ENCODE results near the gene PTPRC.

The PTPRC gene

GRCh38 chr1:198708761-198709525 is 70.1 kb downstream of the PTPRC start:
- no peak for DNase-seq

- DNase-seq, result no peak
Observed at GRCh38 chr1:198711837-198712236, 73.0 kb downstream of the PTPRC start.

- no peak for DNase-seq
Observed at GRCh38 chr1:198713081-198713480, 74.2 kb downstream of the PTPRC start.

GRCh38 chr1:198714271-198714670 is 75.4 kb downstream of the PTPRC start:
- DNase-seq, result no peak

GRCh38 chr1:198716051-198716450 is 77.2 kb downstream of the PTPRC start:
- no peak for DNase-seq

GRCh38 chr1:198717510-198717909 is 78.7 kb downstream of the PTPRC start:
- DNase-seq, result no peak

GRCh38 chr1:198723127-198723526 is 84.3 kb downstream of the PTPRC start:
- no peak for DNase-seq

GRCh38 chr1:198725090-198725489 is 86.2 kb downstream of the PTPRC start:
- DNase-seq, result no peak

- DNase-seq, result no peak
Observed at GRCh38 chr1:198726455-198726854, 87.6 kb downstream of the PTPRC start.

- DNase-seq, result no peak
Observed at GRCh38 chr1:198729195-198729863, 90.5 kb downstream of the PTPRC start.

GRCh38 chr1:198730952-198731351 is 92.1 kb downstream of the PTPRC start:
- no peak for DNase-seq

GRCh38 chr1:198734323-198735008 is 95.6 kb downstream of the PTPRC start:
- DNase-seq, result no peak

GRCh38 chr1:198741744-198742143 is 102.9 kb downstream of the PTPRC start:
- DNase-seq, result no peak

- no peak for DNase-seq
Observed at GRCh38 chr1:198747127-198747526, 108.3 kb downstream of the PTPRC start.

- DNase-seq, result no peak
Observed at GRCh38 chr1:198749279-198749678, 110.4 kb downstream of the PTPRC start.

GRCh38 chr1:198750081-198750480 is 111.2 kb downstream of the PTPRC start:
- no peak for DNase-seq

GRCh38 chr1:198751741-198752140 is 112.9 kb downstream of the PTPRC start:
- no peak for DNase-seq

GRCh38 chr1:198754670-198755069 is 115.8 kb downstream of the PTPRC start:
- no peak for DNase-seq

- DNase-seq, result no peak
Observed at GRCh38 chr1:198755715-198756114, 116.9 kb downstream of the PTPRC start.

GRCh38 chr1:198756470-198756869 is 117.6 kb downstream of the PTPRC start:
- no peak for DNase-seq

GRCh38 chr1:198761859-198762616 is 123.2 kb downstream of the PTPRC start:
- no peak for DNase-seq

GRCh38 chr1:198763298-198763714 is 124.5 kb downstream of the PTPRC start:
- no peak for DNase-seq

GRCh38 chr1:198764748-198765147 is 125.9 kb downstream of the PTPRC start:
- no peak for DNase-seq

Measured in GF-D8 (cell line).